ENCODE data around the gene ADRB1.

ADRB1 gene

GRCh38 chr10:114094795-114095194 lies 51.1 kb downstream of the ADRB1 start:
- DNase-seq (ENCODE audit: low read depth): no peak

GRCh38 chr10:114095559-114096337 lies 52.1 kb downstream of the ADRB1 start:
- no peak for DNase-seq (ENCODE audit: low read depth)
